ENCODE measurements around the gene ZDHHC14.

Gene ZDHHC14

DNA sequence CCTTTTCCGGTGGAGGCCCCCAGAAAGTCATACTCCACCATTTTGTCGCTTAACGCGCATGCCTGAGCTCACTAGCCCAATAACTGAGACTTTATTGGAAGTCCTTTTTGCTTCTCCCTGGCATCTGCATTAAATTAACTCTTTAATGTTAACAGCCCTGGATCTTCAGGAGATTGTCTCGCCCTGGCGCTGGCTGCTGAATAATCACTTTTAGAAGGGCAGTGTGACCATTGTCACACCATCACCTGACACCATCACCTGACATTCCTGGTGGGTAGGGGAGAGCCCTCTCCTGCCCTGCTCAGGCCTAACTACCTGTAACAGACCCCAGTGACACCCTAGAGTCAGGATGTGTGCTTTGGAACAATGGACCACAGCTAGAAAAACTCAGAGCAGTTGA is 326.6 kb downstream of the ZDHHC14 start:
- CTCF ChIA-PET, result interaction anchor here (1.2 kb wide), 1 partner anchor 19 kb away, joined by 4 read pairs; no protein-coding TSS in a partner anchor
- DNase-seq (ENCODE audit: low read depth, low spot score), result no peak
- POLR2A ChIA-PET, result no interaction called here
- TF ChIP-seq, protein P1, sequence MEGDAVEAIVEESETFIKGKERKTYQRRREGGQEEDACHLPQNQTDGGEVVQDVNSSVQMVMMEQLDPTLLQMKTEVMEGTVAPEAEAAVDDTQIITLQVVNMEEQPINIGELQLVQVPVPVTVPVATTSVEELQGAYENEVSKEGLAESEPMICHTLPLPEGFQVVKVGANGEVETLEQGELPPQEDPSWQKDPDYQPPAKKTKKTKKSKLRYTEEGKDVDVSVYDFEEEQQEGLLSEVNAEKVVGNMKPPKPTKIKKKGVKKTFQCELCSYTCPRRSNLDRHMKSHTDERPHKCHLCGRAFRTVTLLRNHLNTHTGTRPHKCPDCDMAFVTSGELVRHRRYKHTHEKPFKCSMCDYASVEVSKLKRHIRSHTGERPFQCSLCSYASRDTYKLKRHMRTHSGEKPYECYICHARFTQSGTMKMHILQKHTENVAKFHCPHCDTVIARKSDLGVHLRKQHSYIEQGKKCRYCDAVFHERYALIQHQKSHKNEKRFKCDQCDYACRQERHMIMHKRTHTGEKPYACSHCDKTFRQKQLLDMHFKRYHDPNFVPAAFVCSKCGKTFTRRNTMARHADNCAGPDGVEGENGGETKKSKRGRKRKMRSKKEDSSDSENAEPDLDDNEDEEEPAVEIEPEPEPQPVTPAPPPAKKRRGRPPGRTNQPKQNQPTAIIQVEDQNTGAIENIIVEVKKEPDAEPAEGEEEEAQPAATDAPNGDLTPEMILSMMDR (IDR thresholded peaks at IDR 0.05; ENCODE audit: insufficient read depth, low read length, missing control alignments), result no peak
- H3K4me3 ChIP-seq (ENCODE audit: low read depth, low read length), result no peak overlapping the region

DNA sequence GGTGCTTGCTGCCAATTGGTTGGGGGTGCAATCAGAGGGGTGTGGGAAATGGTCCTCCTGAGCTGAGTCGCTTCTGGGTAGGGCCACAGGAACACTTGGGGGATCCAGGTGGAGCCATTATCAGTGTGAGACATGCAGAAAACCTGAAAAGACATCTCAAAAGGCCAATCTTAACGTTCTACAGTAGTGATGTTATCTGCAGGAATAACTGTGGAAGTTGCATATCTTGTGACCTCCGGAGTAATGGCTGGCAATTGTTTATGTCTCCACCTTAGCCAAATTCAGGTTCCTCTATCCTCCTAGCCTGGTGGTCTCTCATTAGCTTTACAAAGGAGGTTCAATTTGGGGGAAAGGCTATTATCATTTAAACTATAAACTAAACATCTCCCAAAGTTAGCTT is 327.2 kb downstream of the ZDHHC14 start:
- POLR2A ChIA-PET, result no interaction called here
- CTCF ChIA-PET, result interaction anchor here (0.9 to 1.2 kb wide), 2 partner anchors 9 to 19 kb away, joined by 3 to 4 read pairs; no protein-coding TSS in a partner anchor
- no peak for DNase-seq (ENCODE audit: low read depth, low spot score)
- H3K4me3 ChIP-seq (ENCODE audit: low read depth, low read length), result no peak overlapping the region
- TF ChIP-seq, protein P1 (IDR thresholded peaks at IDR 0.05; ENCODE audit: insufficient read depth, low read length, missing control alignments), result no peak

DNA sequence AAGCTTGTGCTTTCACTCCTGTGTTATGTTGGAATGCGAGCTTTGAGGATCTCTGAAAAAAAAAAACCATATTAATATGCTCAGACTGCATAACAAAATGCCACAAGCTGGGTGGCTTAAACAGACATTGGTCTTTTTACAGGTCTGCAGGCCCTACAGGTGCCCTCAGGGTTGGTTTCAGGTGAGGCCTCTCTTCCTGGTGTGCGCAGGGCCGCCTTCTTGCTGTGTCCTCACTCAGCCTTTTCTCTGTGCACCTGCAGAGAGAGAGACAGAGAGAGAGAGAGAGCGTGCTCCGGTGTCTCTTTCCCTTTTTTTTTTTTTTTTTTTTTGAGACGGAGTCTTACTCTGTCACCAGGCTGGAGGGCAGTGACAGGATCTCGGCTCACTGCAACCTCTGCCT is 327.9 kb downstream of the ZDHHC14 start:
- POLR2A ChIA-PET, result interaction anchor here (0.6 kb wide), 1 partner anchor 395 kb away, joined by 4 read pairs; no protein-coding TSS in a partner anchor
- TF ChIP-seq, protein P1 (IDR thresholded peaks at IDR 0.05; ENCODE audit: insufficient read depth, low read length, missing control alignments), result no peak
- CTCF ChIA-PET, result interaction anchor here (0.9 kb wide), 1 partner anchor 9 kb away, joined by 3 read pairs; no protein-coding TSS in a partner anchor
- no peak for DNase-seq (ENCODE audit: low read depth, low spot score)
- no peak overlapping the region for H3K4me3 ChIP-seq (ENCODE audit: low read depth, low read length)

DNA sequence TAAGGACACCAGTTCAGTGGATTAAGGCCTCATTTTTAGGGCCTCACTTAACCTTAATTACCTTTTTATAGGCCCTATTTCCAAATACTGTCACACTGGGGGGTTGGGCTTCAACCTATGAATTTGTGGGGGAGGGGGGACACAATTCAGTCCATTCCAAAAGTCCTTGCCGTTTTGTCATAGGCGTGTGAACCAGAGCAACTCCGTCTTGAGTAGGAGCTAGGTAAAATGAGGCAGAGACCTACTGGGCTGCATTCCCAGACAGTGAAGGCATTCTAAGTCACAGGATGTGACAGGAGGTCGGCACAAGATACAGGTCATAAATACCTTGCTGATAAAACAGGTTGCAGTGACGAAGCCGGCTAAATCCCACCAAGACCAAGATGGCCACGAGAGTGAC is 328.6 kb downstream of the ZDHHC14 start:
- no peak for DNase-seq (ENCODE audit: low read depth, low spot score)
- POLR2A ChIA-PET, result no interaction called here
- no peak overlapping the region for H3K4me3 ChIP-seq (ENCODE audit: low read depth, low read length)
- CTCF ChIA-PET, result no interaction called here
- TF ChIP-seq, protein P1 (IDR thresholded peaks at IDR 0.05; ENCODE audit: insufficient read depth, low read length, missing control alignments), result no peak

DNA sequence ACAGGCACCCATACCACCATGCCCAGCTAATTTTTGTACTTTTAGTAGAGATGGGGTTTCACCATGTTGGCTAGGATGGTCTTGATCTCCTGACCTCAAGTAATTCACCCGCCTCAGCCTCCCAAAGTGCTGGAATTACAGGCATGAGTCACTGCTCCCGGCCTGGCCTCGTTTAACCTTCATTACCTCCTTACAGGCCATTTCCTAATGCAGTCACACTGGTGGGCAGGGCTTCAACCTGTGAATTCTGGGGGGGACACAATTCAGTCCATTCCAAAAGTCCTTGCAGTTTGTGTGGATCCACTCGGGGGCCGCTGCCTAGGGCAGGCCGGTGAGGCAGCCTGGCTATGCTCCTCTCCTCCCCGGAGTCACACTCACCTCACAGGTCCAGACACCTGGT is 329.6 kb downstream of the ZDHHC14 start:
- no peak overlapping the region for H3K4me3 ChIP-seq (ENCODE audit: low read depth, low read length)
- ChIA-PET POLR2A (no interaction called here), CTCF (interaction anchor here (1.0 kb wide), 1 partner anchor 43 kb away, joined by 3 read pairs; no protein-coding TSS in a partner anchor)
- DNase-seq (ENCODE audit: low read depth, low spot score), result no peak
- TF ChIP-seq, protein P1 (IDR thresholded peaks at IDR 0.05; ENCODE audit: insufficient read depth, low read length, missing control alignments), result no peak

DNA sequence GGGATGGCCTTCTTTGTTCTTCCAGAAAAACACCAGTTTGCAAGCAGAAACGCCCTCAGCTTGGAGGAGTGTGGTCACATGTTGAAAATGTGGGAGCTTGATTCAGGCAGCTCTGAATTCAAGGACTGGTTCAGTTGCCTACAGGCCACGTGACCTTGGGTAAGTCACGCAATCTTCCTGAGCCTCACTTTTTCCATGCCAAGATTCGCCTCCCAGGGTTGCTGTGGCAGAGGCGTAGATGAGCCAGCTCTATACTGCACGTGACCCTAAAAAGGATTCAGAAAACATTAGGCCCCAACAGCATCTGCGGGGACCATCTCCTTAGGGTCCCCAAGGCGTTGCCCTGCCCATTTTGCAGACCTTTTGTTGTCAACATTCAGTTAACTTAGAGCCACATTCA is 330.1 kb downstream of the ZDHHC14 start:
- ChIA-PET POLR2A (no interaction called here), CTCF (interaction anchor here (1.0 kb wide), 1 partner anchor 43 kb away, joined by 3 read pairs; no protein-coding TSS in a partner anchor)
- TF ChIP-seq, protein P1 (IDR thresholded peaks at IDR 0.05; ENCODE audit: insufficient read depth, low read length, missing control alignments), result no peak

More for the DNA sequence above, 330.1 kb downstream of the ZDHHC14 start:
- no peak overlapping the region for H3K4me3 ChIP-seq (ENCODE audit: low read depth, low read length)
- no peak for DNase-seq (ENCODE audit: low read depth, low spot score)

All from AG04449 (cell line).